GOT3 (cell line): Measurements from ENCODE around the gene NGEF.
"Not testable (repeated sequence)": the region's sequence is repeated elsewhere in the genome, so short reads cannot be mapped to it uniquely, and the experiment has no call there.

Experiments used
- DNase-seq: peaks from one replicate; lab custom pipeline; 2025; ENCODE audit warnings: mixed read lengths; lab: John Stamatoyannopoulos, UW

Gene NGEF

DNA sequence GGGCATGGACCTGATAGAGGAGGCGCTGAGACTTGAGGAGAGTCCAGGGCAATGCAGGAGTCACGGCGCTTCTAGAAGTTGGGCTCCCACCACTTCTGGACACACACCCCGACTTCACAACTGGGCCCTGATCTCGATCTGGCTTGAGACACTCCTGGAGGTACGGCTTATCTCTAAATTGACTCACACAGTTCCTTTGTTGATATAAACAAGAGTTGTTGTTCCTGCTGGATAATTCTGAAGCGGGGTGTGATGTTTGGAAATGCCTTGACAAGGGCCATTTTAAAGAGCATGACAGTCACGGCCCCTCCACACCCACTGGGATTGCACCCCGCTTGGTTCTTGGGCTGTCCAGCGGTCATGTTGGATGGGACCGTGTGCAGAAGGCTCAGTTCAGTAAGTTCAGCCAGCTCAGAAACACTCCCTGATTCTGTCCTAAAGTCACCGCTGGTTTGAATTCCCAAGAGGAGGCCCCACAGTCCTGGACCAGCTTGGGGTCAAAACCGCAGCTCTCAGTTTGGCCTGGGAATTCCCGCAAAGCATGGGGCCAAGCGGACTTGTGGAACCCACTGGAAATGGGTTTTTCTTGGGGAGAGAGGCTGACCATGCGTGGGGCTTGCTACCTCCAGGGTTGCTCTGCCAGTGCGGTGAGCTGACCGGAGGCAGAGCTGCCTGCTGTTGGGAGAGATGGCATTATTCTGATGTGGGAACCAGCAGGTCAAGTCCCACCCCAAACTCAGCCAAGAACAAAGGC lies 10.1 kb upstream of the NGEF start:
- DNase-seq, result no peak

DNA sequence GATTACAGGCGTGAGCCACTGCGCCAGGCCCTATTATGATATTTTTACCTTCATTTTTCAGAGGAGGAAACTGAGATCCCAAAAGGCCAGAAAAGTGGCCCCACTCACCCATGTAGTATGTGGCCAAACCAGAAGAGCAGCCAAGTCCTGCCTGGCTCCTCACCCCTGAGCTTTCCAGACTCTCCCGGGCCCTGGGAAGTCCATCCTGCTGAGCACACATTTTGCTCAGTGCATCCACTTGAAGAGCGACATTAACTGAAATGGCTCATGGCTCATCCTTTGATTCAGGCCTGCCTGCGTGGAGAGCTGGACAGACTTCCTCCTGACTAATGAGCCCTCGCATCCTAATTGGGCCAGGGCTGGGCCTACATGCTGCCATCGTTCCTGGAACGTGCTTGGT lies 9.5 kb upstream of the NGEF start:
- DNase-seq, result no peak

DNA sequence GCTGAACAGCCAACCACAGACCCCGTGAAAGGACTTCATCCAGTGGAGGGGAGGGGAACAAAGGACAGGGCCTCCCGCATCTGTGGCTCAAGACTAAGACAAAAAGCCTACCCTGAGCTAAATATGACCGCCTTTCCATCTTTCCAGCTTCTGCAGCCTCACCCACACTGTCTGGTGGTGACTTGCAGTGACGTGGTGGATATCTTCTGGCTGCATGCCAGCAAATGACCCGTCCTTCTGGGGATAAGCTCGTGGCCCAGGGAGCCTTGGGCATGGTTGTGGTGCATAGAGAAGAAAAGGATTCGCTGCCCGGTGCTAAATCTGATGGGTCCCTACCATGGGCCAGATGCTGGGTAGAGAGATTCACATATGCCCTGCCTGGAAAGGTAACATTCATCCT lies 8.7 kb upstream of the NGEF start:
- no peak for DNase-seq

DNA sequence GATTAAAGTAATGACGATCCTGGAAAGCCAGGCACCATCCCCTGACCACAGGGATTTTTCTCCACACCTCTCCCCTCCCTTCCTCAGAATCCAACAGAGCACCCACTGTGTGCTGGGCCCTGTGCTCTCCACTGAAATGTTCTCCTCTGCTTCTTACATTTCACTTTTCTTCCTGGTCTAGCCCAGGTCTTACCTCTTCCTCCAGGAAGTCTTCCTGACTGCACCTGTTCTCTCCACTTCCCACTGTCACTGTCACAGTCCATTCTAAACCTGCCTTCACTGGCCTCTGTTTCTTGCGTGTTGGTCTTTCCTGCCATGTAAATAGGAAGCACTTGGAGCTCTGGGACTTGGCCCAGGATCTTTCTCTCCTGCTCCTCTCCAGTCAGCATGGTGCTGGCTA lies 7.4 kb upstream of the NGEF start:
- DNase-seq, result no peak

DNA sequence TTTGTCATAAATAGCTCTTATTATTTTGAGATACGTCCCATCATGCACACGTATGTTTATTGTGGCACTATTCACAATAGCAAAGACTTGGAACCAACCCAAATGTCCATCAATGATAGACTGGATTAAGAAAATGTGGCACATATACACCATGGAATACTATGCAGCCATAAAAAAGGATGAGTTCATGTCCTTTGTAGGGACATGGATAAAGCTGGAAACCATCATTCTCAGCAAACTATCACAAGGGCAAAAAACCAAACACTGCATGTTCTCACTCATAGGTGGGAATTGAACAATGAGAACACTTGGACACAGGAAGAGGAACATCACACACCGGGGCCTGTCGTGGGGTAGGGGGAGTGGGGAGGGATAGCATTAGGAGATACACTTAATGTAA lies 6.6 kb upstream of the NGEF start:
- not testable (repeated sequence) for DNase-seq

- no peak for DNase-seq
Observed at GRCh38 chr2:233017947-233018346, 4.9 kb upstream of the NGEF start.

GRCh38 chr2:233015019-233015645 lies 2.1 kb upstream of the NGEF start:
- DNase-seq, result no peak

- DNase-seq, result no peak
Observed at GRCh38 chr2:233013650-233014049, 594 bp upstream of the NGEF start.

GRCh38 chr2:233012301-233012971 lies 620 bp downstream of the NGEF start:
- DNase-seq, result no peak

DNA sequence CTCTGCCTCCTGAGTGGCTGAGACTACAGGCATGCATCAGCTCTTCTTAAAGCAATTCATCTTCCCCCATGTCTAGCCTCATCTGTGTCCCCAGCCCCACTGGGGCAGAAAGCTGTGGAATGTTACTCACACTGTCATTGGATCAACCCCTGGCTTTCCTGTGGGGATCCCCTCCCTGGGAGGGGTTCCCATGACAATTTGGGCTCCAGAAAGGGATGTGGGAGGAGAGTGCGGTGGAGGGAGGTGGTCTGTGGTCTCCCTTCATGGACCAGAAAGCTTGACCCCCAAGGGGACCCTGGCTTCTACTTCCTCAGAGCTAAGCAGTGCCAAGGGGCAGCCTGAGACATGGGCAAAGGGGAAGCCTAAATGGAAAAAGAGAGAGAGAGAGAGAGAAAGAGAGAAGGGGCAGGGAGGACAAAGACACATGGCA lies 1.3 kb downstream of the NGEF start:
- DNase-seq, result no peak

DNA sequence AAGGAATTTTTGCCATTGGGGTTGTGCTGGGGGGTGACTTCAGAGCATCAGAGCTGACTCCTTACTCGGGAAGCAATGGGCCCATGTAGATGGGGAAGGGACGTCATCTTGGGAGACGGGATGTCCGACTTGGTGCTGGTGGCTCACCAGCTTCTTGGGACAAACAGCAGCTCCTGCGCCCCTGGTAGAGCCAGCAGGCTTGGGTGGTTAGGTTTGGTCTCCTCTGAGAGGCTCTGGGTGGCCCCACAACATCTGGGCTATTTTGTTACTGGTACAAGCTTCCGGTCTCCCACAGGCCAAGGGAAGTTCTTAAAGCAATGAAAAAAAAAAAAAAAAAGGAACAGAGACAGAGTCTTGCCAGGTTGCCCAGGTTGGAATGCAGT lies 1.8 kb downstream of the NGEF start:
- DNase-seq, result no peak

- DNase-seq, result no peak
Observed at GRCh38 chr2:233010569-233011267, 2.3 kb downstream of the NGEF start.

GRCh38 chr2:233009661-233010060 lies 3.4 kb downstream of the NGEF start:
- DNase-seq, result no peak

DNA sequence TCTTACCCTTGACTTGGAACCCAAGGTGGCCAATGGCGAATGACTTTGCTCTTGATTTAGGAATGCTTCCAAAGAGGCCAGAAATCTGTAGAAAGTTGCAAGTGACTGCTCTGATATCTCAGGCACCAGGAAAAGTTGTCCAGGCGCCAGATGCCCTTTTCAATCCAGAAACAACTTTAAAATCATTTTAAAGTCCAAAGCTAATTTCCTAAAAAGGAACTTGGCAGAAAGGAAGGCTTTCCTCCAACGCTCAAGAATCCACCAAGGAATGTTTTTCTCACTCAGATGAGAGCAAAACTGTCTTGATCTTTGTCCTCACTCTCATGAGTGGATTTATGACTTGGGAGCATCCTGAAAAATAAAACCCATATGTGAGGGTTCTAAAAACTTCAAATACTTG lies 5.3 kb downstream of the NGEF start:
- no peak for DNase-seq

DNA sequence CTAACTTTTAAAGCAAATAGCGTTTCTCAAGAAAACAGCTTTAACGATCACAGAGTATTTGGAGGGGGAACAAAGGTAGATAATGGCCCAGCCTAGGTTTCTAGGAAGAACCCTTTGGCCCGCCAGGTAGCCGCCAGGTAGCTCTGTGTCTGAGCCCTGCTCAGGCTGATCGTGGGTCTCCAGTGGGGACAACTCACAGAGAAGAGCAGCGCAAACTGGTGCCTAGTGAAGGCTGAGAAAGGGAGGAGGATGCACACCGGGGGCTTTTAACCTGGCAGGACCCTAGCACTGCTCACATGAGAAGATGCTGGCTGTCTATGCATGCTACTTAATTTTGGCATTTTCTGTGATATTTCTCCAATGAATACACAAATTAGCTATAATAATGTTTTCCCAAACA lies 5.8 kb downstream of the NGEF start:
- DNase-seq, result no peak

DNA sequence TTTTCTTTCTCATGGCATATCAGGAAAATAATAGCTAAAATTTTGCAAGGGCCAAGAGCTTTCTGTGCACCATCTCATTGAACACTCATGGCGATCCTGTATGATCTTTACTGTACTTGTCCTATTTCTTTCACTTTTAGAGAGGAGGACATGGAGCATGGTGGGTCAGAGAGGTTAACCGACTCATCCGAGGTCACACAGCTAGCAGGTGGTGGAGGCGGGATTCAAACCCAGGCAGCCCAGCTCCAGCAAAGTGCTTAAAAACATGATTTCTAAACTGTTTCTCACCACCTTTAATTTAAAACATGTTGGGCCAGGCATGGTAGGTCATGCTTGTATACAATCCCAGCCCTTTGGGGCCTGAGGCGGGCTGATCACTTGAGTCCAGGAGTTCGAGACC lies 6.4 kb downstream of the NGEF start:
- DNase-seq, result no peak

- DNase-seq, result no peak
Observed at GRCh38 chr2:233005096-233005495, 8.0 kb downstream of the NGEF start.

- no peak for DNase-seq
Observed at GRCh38 chr2:233003658-233004555, 9.1 kb downstream of the NGEF start.

DNA sequence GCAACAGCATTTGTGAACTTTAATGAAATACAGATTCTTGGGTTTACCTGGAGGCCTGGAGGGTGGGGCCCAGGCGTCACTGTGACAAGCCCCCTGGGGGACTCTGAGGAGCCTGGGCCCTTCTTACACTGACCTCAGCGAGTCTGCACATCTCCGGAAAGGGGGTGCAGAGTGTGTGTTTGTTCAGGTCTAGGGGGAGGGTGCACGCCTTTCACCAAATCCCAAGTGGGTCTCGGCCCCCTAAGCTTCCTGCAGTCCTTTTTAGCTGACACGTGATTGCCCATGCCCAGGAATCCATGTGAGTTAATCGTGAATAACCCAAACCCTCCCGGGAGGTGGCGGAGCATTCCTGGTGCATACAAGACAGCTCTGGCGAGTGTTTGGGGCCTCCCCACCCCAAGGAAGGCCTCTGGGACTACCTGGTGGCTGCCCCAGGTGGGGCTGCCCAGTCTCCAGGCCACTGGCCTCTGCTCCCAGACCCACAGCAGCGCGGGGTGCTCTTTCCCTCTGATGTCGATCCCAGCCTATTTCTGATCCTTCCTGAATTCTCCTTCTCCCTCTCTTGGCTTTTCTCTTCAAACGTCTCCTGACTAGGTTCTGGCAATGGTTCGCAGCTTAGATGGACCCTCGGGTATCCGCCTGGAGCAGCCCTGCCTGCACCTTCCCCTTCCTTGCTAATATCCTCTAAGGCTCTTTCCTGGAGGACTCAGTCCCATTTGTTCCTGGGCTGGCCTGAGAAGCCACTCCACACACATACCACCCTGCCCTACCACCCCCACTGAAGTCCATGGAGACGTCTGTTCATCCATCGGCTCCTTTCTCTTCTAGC lies 10.0 kb downstream of the NGEF start:
- no peak for DNase-seq

DNA sequence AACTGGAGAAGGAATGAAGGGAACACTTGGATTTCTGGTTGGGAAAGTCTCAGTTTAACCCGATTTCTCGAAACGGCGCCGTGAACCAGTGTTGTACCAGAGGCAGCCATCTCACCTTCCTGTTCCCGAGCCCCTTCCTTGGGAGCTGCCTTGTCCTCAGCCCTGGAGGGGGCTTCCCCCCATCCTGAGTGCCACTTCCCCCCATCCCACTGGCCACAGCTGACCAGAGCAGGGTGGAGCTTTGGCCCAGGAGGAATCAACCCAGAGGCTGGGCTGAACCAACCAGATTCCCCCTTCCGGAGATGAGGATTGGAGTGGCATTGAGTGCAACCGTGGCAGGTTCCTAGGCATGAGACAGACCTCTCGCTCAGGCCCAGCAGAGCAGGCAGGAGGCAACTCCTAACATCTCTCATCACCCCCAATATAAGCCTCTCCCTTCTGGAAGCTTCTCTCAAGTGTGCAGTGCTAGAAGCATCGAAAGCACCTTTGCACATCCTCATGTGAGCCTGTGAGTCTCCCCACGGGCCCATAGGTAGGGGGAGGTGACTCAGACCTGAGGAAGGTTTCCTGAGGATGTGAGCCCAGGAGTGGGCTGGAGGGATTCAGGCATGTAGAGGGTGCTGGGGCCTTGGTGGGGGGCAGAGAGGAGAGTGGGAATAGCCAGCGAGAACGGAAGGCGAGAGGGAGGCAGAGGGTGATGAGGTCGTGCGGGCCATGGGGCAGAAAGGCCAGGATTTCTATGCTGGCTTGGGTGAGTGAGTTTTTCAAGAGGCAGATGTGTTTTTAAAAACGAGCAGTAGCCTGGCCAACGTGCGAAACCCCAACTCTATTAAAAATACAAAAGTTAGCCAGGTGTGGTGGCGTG lies 11.9 kb downstream of the NGEF start:
- no peak for DNase-seq
